Measurements from ENCODE around the gene DOCK3.
"Not testable (repeated sequence)": the region's sequence is repeated elsewhere in the genome, so short reads cannot be mapped to it uniquely, and the experiment has no call there.

The DOCK3 gene

DNA sequence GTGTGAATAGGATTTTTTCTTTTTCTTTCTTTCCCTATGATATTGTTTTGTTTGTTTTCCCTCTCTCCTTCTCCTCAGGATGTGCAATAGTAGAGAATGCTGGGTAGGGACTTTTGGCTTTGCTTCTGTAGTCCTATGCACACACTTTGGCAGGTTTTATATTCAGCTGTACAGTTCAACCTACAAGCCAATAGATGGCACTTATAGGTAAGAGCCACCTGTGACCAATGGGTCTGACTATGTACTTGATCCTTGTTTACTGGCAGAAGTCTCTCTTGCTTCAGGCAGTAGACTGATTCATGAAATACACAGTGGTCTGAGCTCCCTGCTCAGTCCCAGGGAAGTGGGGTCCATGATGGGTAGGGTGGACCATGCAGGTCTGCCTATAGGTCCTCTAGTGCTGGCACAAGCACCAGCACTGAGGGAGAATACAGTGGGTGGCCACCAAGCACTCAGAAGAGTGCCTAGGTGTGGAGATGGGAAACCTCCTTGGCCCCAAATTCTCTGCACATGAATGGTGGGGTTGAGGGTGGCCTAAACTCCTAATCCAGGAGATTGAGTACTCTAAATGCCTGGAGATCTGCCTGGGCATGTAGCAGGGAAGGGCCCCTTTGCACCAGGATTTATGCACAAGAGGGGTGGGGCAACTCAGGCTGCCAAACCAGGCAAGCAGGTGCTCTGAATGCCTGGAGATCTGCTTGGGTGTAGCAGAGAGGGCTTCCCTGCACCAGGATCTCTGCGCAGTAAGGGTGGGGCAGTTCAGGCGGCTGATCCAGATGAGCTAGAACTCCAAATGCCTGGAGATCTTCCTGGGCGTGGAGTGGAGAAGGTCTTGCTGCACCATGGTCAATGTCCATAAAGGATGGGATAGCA is 176.1 kb downstream of the DOCK3 start:
- in situ Hi-C loops (cut with HindIII; ENCODE audit: low pct_unique_long_range_greater_than_20kb, low sequenced_read_pairs) = no loop called here
- peak in 1 of 2 experiments; percentile 27 for DNase-seq (ENCODE audit: low read depth in 1 of 2, low spot score in 1 of 2)
- TF ChIP-seq JUND (IDR thresholded peaks at IDR 0.05; ENCODE audit: low read depth) = no peak

DNA sequence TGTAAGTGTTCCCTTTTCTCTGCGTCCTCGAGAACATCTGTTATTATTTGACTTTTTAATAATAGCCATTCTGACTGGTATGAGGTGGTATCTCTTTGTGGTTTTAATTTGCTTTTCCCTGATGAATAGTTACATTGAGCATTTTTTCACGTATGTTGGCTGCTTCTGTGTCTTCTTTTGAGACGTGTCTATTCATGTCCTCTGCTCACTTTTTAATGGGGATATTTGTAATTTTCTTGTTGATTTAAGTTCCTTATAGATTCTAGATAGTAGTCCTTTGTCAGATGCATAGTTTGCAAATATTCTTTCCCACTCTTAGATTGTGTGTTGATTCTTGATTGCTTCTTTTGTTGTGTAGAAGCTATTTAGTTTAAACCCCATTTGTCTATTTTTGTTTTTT is 179.2 kb downstream of the DOCK3 start:
- no peak for TF ChIP-seq JUND (IDR thresholded peaks at IDR 0.05; ENCODE audit: low read depth)
- in situ Hi-C loops (cut with HindIII; ENCODE audit: low pct_unique_long_range_greater_than_20kb, low sequenced_read_pairs) = no loop called here

DNA sequence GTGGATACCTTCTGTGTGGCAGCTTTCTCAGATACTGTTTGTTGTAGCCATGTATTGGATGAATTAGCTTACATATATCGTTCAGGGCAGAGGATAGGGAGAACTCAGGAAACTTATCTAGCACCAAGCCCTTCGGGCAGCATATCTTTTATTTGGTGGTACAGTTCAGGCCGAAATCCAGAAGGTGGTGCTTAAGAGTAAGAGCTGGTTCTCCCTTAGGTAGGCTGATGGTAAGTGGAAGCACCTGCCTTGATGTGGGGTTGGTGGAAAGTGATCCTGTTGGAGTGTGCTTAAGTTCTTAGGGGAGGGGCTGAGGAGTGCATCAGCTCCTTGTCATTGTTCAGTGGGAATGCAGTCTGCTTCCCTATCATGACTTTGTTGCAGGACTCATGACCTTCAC is 187.5 kb downstream of the DOCK3 start:
- in situ Hi-C loops (cut with HindIII; ENCODE audit: low pct_unique_long_range_greater_than_20kb, low sequenced_read_pairs) = no loop called here
- DNase-seq (ENCODE audit: low read depth in 1 of 2, low spot score in 1 of 2) = peak in 1 of 2 experiments; percentile 5
- TF ChIP-seq JUND (IDR thresholded peaks at IDR 0.05; ENCODE audit: low read depth) = no peak

More for the DNA sequence above, 179.2 kb downstream of the DOCK3 start:
- DNase-seq (ENCODE audit: low read depth in 1 of 2, low spot score in 1 of 2) = no peak

DNA sequence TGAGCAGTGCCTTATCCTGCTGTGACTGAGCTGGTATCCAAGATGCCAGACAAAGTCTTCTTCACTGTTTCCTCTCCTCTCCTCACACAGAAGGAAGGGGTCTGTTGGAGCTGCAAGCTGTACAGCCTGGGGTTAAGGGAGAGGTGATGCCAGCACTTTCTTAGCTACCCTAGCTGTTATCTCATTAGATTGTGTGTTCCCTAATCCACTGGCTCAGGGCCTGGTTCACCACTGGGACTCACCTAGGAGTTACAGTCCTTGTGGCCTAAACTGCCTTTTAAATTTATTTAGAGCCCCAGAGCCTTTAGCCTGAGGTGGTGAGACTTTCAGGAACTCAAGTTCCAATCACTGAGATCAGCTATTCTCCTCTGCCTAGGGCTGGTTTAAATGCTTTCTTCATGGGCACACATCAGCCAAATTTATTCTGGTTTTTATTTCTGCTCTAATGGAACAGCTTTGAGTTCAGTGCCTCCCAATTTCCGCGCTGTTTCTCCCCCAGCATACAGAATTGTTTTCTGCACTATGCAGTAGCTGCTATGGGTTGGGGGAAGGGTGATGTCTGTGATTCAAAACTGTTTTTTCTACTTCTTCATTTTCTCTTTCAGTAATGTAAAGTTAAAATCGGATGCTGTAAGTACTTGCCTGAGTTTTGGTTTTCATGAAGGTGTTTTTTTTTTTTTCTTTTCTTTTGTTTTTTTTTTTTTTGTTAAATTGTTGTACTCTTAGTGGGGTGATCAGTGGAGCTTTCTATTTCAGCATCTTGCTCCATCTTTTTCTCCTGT is 198.8 kb downstream of the DOCK3 start:
- DNase-seq (ENCODE audit: low read depth in 1 of 2, low spot score in 1 of 2) = no peak
- in situ Hi-C loops (cut with HindIII; ENCODE audit: low pct_unique_long_range_greater_than_20kb, low sequenced_read_pairs) = no loop called here
- no peak for TF ChIP-seq JUND (IDR thresholded peaks at IDR 0.05; ENCODE audit: low read depth)

DNA sequence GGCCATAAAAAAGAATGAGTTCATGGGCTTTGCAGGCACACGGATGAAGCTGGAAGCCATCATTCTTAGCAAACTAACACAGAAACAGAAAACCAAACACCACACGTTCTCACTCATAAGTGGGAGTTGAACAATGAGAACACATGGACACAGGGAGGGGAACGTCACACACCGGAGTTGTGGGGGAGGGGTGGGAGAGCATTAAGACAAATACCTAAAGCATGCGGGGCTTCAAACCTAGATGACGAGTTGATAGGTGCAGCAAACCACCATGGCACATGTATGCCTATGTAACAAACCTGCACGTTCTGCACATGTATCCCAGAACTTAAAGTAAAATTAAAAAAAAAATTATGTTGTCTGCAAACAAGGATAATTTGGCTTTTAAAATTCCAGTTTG is 200.1 kb downstream of the DOCK3 start:
- in situ Hi-C loops (cut with HindIII; ENCODE audit: low pct_unique_long_range_greater_than_20kb, low sequenced_read_pairs); DNase-seq (ENCODE audit: low read depth in 1 of 2, low spot score in 1 of 2): not testable (repeated sequence)

DNA sequence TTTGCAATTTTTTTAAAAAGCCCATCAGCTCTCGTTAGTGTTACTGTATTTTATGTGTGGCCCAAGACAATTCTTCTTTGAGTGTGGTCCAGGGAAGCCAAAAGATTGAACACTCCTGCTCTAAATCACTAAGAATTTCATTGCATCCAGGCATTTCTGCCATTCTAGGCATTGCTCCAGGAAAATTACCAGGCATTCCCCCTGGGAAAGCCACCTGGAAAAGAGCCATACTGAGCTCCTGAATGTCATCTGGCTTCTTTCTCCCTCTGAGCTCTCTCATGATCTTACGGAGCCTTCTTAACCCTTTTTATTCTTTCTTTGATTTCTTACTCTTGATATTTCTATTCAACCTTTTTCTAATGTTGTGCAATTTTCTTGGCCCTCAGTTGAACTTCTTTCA is 202.2 kb downstream of the DOCK3 start:
- in situ Hi-C loops (cut with HindIII; ENCODE audit: low pct_unique_long_range_greater_than_20kb, low sequenced_read_pairs) = no loop called here
- DNase-seq (ENCODE audit: low read depth in 1 of 2, low spot score in 1 of 2) = no peak
- no peak for TF ChIP-seq JUND (IDR thresholded peaks at IDR 0.05; ENCODE audit: low read depth)

DNA sequence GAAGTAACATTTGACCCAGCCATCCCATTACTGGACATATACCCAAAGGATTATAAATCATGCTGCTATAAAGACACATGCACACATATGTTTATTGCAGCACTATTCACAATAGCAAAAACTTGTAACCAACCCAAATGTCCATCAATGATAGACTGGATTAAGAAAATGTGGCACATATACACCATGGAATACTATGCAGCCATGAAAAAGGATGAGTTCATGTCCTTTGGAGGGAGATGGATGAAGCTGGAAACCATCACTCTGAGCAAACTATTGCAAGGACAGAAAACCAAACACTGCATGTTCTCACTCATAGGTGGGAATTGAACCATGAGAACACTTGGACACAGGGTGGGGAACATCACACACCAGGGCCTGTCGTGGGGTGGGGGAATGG is 208.0 kb downstream of the DOCK3 start:
- DNase-seq (ENCODE audit: low read depth in 1 of 2, low spot score in 1 of 2); in situ Hi-C loops (cut with HindIII; ENCODE audit: low pct_unique_long_range_greater_than_20kb, low sequenced_read_pairs): not testable (repeated sequence)

DNA sequence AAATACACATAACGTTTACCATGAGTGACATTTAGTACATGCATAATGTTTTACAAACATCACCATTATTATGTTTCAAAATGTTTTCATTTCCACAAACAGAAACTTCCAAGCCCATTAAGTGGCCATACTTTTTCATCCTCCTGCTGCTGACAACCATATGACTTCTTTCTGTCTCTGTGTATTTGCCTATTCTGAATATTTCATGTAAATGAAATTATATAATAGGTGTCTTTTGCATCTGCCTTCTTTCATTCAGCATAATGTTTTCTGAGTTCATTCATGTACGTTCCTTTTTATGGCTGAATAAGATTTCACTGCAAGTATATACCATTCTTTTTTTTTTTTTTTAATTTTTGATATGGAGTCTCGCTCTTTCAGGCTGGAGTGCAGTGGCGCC is 209.0 kb downstream of the DOCK3 start:
- in situ Hi-C loops (cut with HindIII; ENCODE audit: low pct_unique_long_range_greater_than_20kb, low sequenced_read_pairs) = no loop called here
- TF ChIP-seq JUND (IDR thresholded peaks at IDR 0.05; ENCODE audit: low read depth) = no peak
- no peak for DNase-seq (ENCODE audit: low read depth in 1 of 2, low spot score in 1 of 2)

DNA sequence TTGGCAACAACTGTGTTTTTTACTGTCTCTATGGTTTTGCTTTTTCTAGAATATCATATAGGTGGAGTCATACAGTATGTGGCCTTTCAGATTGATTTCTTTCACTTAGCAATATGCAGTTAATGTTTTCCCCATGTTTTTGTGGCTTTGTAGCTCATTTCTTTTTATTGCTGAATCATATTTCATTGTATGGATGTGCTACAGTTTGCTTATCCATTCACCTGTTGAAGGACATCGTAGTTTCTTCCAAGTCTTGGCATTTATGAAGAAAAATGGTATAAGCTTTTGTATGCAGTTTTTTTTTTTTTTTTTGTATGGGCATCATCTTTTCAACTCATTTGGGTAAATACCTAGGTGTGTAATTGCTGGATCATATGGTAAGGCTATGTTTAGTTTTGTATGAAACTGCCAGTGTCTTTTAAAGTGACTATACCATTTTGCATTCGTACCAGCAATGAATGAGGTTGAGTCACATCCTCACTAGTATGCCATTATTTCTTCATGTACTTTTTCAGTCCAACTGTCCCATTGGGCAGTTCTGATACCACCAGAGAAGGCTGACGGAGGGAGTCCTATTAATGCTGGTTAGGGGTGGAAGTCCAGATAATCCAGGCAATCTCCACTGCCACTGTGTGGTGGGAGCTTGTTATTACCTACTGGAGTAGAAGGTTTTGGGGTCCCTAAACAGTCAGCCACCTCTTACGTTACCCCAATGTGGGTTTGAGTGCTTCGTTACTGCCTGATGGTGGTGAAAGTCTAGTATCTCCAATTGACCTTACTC is 210.5 kb downstream of the DOCK3 start:
- TF ChIP-seq JUND (IDR thresholded peaks at IDR 0.05; ENCODE audit: low read depth) = no peak
- DNase-seq (ENCODE audit: low read depth in 1 of 2, low spot score in 1 of 2) = peak in 1 of 2 experiments; percentile 15
- in situ Hi-C loops (cut with HindIII; ENCODE audit: low pct_unique_long_range_greater_than_20kb, low sequenced_read_pairs) = no loop called here

DNA sequence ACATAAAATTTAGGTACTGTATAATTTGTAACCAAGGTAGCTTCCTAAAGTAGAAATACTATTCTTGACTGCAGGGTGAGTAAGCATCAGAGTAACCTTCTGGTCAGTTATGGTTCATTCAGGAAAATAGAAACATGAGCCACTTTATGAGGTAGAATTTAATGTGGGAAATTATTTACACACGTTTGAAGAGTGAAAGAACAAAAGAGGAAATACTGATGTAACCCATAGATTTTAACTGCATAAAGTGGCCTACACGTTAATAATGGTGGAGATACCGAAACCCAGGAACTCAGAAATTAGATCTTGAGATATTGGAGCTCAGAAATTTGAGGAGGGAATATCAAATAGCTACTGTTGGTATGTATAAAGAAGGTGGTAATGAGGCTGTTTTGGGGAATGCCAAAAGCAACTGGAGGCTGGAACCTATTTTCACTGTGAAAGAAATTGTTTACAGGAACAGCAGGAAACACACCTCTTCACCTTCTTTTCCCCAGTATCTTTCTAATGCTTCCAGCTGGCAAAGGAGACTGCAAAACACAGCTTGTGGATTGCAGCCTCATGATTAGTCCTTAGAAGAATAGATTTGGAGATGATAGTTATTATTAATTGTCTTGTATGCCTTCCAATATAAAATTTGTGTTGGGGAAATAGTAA is 216.1 kb downstream of the DOCK3 start:
- DNase-seq (ENCODE audit: low read depth in 1 of 2, low spot score in 1 of 2) = no peak
- in situ Hi-C loops (cut with HindIII; ENCODE audit: low pct_unique_long_range_greater_than_20kb, low sequenced_read_pairs) = no loop called here
- no peak for TF ChIP-seq JUND (IDR thresholded peaks at IDR 0.05; ENCODE audit: low read depth)

DNA sequence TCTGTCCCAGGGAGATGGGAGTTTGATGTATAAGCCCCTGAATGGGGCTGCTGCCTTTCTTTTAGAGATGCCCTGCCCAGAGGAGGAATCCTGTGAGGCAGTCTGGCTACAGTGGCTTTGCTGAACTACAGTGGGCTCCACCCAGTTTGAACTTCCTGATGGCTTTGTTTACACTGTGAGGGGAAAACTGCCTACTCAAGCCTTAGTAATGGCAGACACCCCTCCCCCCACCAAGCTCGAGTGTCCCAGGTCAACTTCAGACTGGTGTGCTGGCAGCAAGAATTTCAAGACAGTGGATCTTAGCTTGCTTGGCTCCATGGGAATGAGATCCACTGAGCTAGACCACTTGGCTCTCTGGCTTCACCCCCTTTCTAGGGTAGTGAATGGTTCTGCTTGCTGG is 226.4 kb downstream of the DOCK3 start:
- DNase-seq (ENCODE audit: low read depth in 1 of 2, low spot score in 1 of 2); in situ Hi-C loops (cut with HindIII; ENCODE audit: low pct_unique_long_range_greater_than_20kb, low sequenced_read_pairs): not testable (repeated sequence)

DNA sequence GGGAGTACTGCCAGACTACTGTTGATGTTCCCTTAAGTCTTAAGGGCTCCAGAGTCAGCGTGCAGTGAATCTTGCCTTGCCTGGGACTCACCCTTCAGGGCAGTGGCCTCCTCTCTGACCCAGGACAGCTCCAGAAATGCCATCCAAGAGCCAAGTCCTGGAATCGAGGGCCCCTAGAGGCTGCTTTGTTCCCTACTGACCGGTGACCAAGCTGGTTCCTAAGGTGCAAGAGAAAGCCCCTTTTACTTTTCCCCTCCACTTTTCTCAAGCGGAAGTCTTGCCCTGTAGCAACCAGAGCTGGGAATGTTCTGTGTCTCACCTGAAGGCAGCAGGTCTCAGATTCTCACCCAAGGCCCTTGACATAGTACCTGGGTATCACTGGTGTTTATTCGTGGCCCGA is 238.0 kb downstream of the DOCK3 start:
- no peak for TF ChIP-seq JUND (IDR thresholded peaks at IDR 0.05; ENCODE audit: low read depth)
- in situ Hi-C loops (cut with HindIII; ENCODE audit: low pct_unique_long_range_greater_than_20kb, low sequenced_read_pairs) = no loop called here
- DNase-seq (ENCODE audit: low read depth in 1 of 2, low spot score in 1 of 2) = peak in 1 of 2 experiments; percentile 3
